SU-DHL-6 (cell line): Measurements from ENCODE around the gene KAZN.

Experiments
- CTCF ChIP-seq: fragments of 200-600 bp; sonication (generic); IDR thresholded peaks from one replicate; pipeline ENCODE4 v1.5.1; 2017; ENCODE audit warnings: antibody characterized with exemption, mild to moderate bottlenecking, low read length, moderate library complexity; ENCODE audit not compliant: insufficient read depth, poor library complexity, severe bottlenecking
- EZH2phosphoT487 ChIP-seq: fragments of 200-600 bp; sonication (generic), shearing (Covaris generic); conservative IDR thresholded peaks from 2 replicates; pipeline ENCODE4 v1.6.1; 2018; ENCODE audit warnings: mild to moderate bottlenecking, antibody characterized with exemption, low read length, moderate library complexity, mixed read lengths

GRCh38 chr1:14668538-14668937 is 70.1 kb downstream of the KAZN start:
- TF ChIP-seq CTCF: no peak
- no peak for TF ChIP-seq EZH2phosphoT487
